NCI-H1105 (cell line): ENCODE data around the gene OBSCN.

Experiments used
- DNase-seq: peaks from one replicate; lab custom pipeline; 2025; lab: John Stamatoyannopoulos, UW

The OBSCN gene

GRCh38 chr1:228417483-228418203 is 209.8 kb downstream of the OBSCN start:
- no peak for DNase-seq

GRCh38 chr1:228420968-228421826 is 213.4 kb downstream of the OBSCN start:
- DNase-seq: no peak

GRCh38 chr1:228423404-228424053 is 215.7 kb downstream of the OBSCN start:
- no peak for DNase-seq

GRCh38 chr1:228424685-228425660 is 217.1 kb downstream of the OBSCN start:
- DNase-seq: no peak

DNA sequence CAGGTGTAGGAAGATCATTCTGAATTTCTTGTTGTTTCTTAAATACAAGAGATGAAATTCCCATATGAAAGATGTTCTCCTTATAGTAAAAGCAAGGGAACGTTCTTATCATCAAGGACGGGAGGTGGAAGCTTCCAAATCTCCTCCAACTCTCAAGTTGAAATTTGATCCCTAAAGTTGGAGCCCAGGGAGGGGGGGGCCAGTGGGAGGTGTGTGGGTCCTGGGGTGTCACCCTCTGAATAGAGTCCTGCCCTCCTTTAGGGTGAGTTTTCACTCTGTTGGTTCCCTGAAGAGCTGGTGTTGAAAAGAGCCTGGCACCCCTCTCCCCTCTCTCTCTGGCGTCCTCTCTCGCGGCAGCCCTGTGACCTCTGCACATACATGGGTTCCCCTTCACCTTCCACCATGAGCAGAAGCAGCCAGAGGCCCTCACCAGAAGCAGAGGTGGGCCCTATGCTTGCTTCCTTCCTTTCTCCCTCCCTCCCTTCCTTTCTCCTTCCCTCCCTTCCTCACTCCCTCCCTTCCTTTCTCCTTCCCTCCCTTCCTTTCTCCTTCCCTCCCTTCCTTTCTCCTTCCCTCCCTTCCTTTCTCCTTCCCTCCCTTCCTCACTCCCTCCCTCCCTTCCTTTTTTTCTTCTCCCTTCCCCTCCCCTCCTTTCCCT is 218.8 kb downstream of the OBSCN start:
- no peak for DNase-seq

DNA sequence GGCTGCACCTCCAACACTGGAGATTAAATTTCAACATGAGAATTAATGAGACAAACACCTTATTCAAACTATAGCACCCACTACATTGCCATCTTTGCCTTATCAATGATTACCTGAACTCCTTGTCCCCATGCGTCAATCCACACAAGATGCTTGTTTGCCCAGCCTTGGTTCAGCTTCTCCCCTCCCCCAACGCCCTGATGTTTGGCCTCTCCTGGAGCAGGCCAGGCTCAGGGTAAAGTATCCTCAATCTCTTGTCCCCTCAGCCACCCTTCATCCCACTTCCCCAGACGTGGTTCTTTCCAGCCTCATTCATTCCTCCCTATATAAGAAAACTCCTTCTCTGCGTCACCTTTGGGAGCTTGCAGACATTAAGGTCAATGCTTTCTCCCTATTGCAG is 220.6 kb downstream of the OBSCN start:
- no peak for DNase-seq
